Measurements from ENCODE around the gene SMAP2. TPM values are rescaled to one million over a fixed set of nuclear protein-coding genes. Genes with fewer than 3 reads are reported as not detected.

SMAP2 gene
- total and polyA plus RNA-seq, 2 donors (not counting 3 experiments of a cell fraction or from before 2014, with no cell fraction given) = 8.0 to 11.1 TPM

GRCh38 chr1:40435471-40435870 is 61.9 kb downstream of the SMAP2 start:
- CTCF ChIA-PET = interaction anchor here (0.7 to 1.2 kb wide), 3 partner anchors 15 to 292 kb away, joined by 3 to 4 read pairs (median 3); partner anchors contain the start of gene ZFP69B
- POLR2A ChIA-PET = no interaction called here
- H3K9me1 ChIP-seq (replicated peaks; ENCODE audit: control insufficient read depth, extremely low read depth, insufficient read depth, low read length) = no peaks in the 10 kb centered on the region
- DNase-seq (ENCODE audit: low read depth, low spot score) = no peak
- H3K4me3 ChIP-seq (replicated peaks in 1 of 3; ENCODE audit: insufficient read depth in 1 of 3, low read depth in 1 of 3, low read length in 3 of 3) = no peak overlapping the region
- no peak overlapping the region for H3K9ac ChIP-seq (replicated peaks; ENCODE audit: extremely low read depth, insufficient read depth, low read length)
- no peak for FAIRE-seq
- TF ChIP-seq POLR2A (IDR thresholded peaks at IDR 0.05; ENCODE audit: low read depth, low read length) = no peak
- TF ChIP-seq POLR2AphosphoS5 (IDR thresholded peaks at IDR 0.05; ENCODE audit: insufficient read depth, low read depth, low read length) = no peak
- no peak for TF ChIP-seq CTCF (IDR thresholded peaks at IDR 0.05; ENCODE audit: extremely low read depth in 1 of 2, insufficient read depth in 1 of 2, low read depth in 1 of 2, low read length in 2 of 2)
- TF ChIP-seq MYC (IDR thresholded peaks at IDR 0.05; ENCODE audit: low read depth, low read length) = no peak
- no peak for TF ChIP-seq MAX (IDR thresholded peaks at IDR 0.05; ENCODE audit: insufficient read depth, insufficient read length)
- no peak for TF ChIP-seq GATA2 (IDR thresholded peaks at IDR 0.05; ENCODE audit: insufficient read depth, insufficient read length, low read depth, low read length)
- TF ChIP-seq FOS (IDR thresholded peaks at IDR 0.05; ENCODE audit: borderline replicate concordance, insufficient read depth, low read length) = no peak
- no peak for TF ChIP-seq JUN (IDR thresholded peaks at IDR 0.05; ENCODE audit: borderline replicate concordance, insufficient read depth, insufficient read length, low read depth)
- no peak for TF ChIP-seq EZH2 (IDR thresholded peaks at IDR 0.05; ENCODE audit: borderline replicate concordance, low read depth, low read length, severe bottlenecking)
- no peaks in the 10 kb centered on the region for H4K20me1 ChIP-seq (replicated peaks; ENCODE audit: control insufficient read depth, extremely low read depth, insufficient read depth, low read length)
- no peak overlapping the region for H2AFZ ChIP-seq (ENCODE audit: low read depth, low read length)
- H3K79me2 ChIP-seq (ENCODE audit: control insufficient read depth, insufficient read depth, low read length) = no peaks in the 10 kb centered on the region
- H3K9me3 ChIP-seq (replicated peaks; ENCODE audit: control insufficient read depth, insufficient read depth, low read length) = no peaks in the 10 kb centered on the region
- H3K27me3 ChIP-seq (ENCODE audit: control insufficient read depth in 2 of 2, insufficient read depth in 2 of 2, low read length in 2 of 2) = no peaks in the 10 kb centered on the region
- H3K36me3 ChIP-seq (ENCODE audit: control insufficient read depth in 2 of 2, extremely low read depth in 1 of 2, insufficient read depth in 2 of 2, low read length in 2 of 2) = no peaks in the 10 kb centered on the region
- no peak overlapping the region for H3K27ac ChIP-seq (ENCODE audit: insufficient read depth, low read depth, low read length)
- H3K4me1 ChIP-seq (ENCODE audit: control insufficient read depth, extremely low read depth, insufficient read depth, low read length) = peaks cover 2% of the 10 kb centered on the region
- dilution Hi-C loops (cut with MboI; ENCODE audit: extremely low pct_ligation_motif_present, low sequenced_read_pairs) = no loop called here
- BruUV-seq (replicated peaks) = no TSS peak
- intact Hi-C loops (cut with micrococcal nuclease) = no loop called here
- H3K4me2 ChIP-seq (ENCODE audit: insufficient read depth, low read length) = no peak overlapping the region
